Left ventricle myocardium inferior (tissue), 1 donor: ENCODE results near the gene SRP68. TPM values are rescaled to one million over a fixed set of nuclear protein-coding genes. Genes with fewer than 3 reads are reported as not detected.

Experiments used
- DNase-seq: peaks from one replicate; pipeline ENCODE4 v3.0.0-alpha.2; 2020
- H3K27ac ChIP-seq: fragments of 200-600 bp; replicated peaks from 2 replicates; pipeline ENCODE4 v1.8.0; 2021
- H3K27me3 ChIP-seq: fragments of 200-600 bp; 2 replicates; pipeline ENCODE4 v1.8.0; 2021; ENCODE audit warnings: low read depth
- H3K36me3 ChIP-seq: fragments of 200-600 bp; 2 replicates; pipeline ENCODE4 v1.8.0; 2021
- H3K4me1 ChIP-seq: fragments of 200-600 bp; 2 replicates; pipeline ENCODE4 v1.8.0; 2021
- H3K4me3 ChIP-seq: fragments of 200-600 bp; 2 replicates; pipeline ENCODE4 v1.8.0; 2021; ENCODE audit warnings: mild to moderate bottlenecking, moderate library complexity
- H3K9me3 ChIP-seq: fragments of 200-600 bp; replicated peaks from 2 replicates; pipeline ENCODE4 v1.8.0; 2021
- CTCF ChIP-seq: fragments of 200-600 bp; IDR thresholded peaks from 2 replicates; pipeline ENCODE4 v1.8.0; 2021; ENCODE audit warnings: antibody characterized with exemption, mild to moderate bottlenecking, borderline replicate concordance
- intact Hi-C: fragments of 100-400 bp; cut with micrococcal nuclease; formaldehyde crosslinking; loops from one replicate; pipeline ENCODE4 v1.11.0; 2022
- total RNA-seq: library from RNA; stranded (reverse); fragmentation: NEBNext Ultra II Directional; extraction: Animal tissue kit (Norgen Biotek cat#: 25700); gene quantifications from one replicate; pipeline ENCODE4 v1.2.1, GENCODE V29; 2021
- donor health status: DM: no; HTN: yes; CAD: no; lungs with severe emphysema.

Gene SRP68
- total RNA-seq, 1 donor from 2014 or later: 57.4 TPM

- no peaks in the 10 kb centered on the region for H3K9me3 ChIP-seq
- intact Hi-C loops: no loop called here
- H3K27me3 ChIP-seq: no peaks in the 10 kb centered on the region
- DNase-seq: no peak
- TF ChIP-seq CTCF: no peak
- H3K4me1 ChIP-seq: no peaks in the 10 kb centered on the region
- H3K36me3 ChIP-seq: peaks cover 98% of the 10 kb centered on the region
- no peak overlapping the region for H3K27ac ChIP-seq
- no peak overlapping the region for H3K4me3 ChIP-seq
Measured at GRCh38 chr17:76056882-76057281, 15.4 kb downstream of the SRP68 start.

- Histone ChIP-seq H3K27me3 (no peaks in the 10 kb centered on the region), H3K36me3 (peaks cover 98% of the 10 kb centered on the region), H3K9me3 (no peaks in the 10 kb centered on the region), H3K4me1 (peaks cover 7% of the 10 kb centered on the region), H3K27ac (no peak overlapping the region), H3K4me3 (no peak overlapping the region)
- no peak for TF ChIP-seq CTCF
- intact Hi-C loops: no loop called here
- no peak for DNase-seq
Measured at GRCh38 chr17:76054112-76054476, 18.2 kb downstream of the SRP68 start.

- Histone ChIP-seq H3K27ac (no peak overlapping the region), H3K4me1 (peaks cover 7% of the 10 kb centered on the region), H3K36me3 (peaks cover 98% of the 10 kb centered on the region), H3K9me3 (no peaks in the 10 kb centered on the region), H3K4me3 (no peak overlapping the region), H3K27me3 (no peaks in the 10 kb centered on the region)
- intact Hi-C loops: no loop called here
- no peak for TF ChIP-seq CTCF
- no peak for DNase-seq
Measured at GRCh38 chr17:76053246-76054111, 18.8 kb downstream of the SRP68 start.

GRCh38 chr17:76051561-76051960 lies 20.8 kb downstream of the SRP68 start:
- H3K27ac ChIP-seq: no peak overlapping the region
- H3K4me3 ChIP-seq: no peak overlapping the region
- peaks cover 7% of the 10 kb centered on the region for H3K4me1 ChIP-seq
- intact Hi-C loops: no loop called here
- no peak for DNase-seq
- H3K36me3 ChIP-seq: peaks cover 98% of the 10 kb centered on the region
- H3K9me3 ChIP-seq: no peaks in the 10 kb centered on the region
- TF ChIP-seq CTCF: no peak
- no peaks in the 10 kb centered on the region for H3K27me3 ChIP-seq

GRCh38 chr17:76050538-76051467 lies 21.5 kb downstream of the SRP68 start:
- no peak overlapping the region for H3K27ac ChIP-seq
- intact Hi-C loops: no loop called here
- no peaks in the 10 kb centered on the region for H3K27me3 ChIP-seq
- H3K36me3 ChIP-seq: peaks cover 98% of the 10 kb centered on the region
- no peak for TF ChIP-seq CTCF
- peaks cover 7% of the 10 kb centered on the region for H3K4me1 ChIP-seq
- DNase-seq: no peak
- H3K4me3 ChIP-seq: no peak overlapping the region
- no peaks in the 10 kb centered on the region for H3K9me3 ChIP-seq
